Hepatocyte (in vitro differentiated cells): Measurements from ENCODE around the gene IGSF8.

Experiments used
- CTCF ChIP-seq: fragments of 200-600 bp; sonication (generic); IDR thresholded peaks from 2 replicates; pipeline ENCODE4 v1.5.1; 2016; ENCODE audit warnings: antibody characterized with exemption, mild to moderate bottlenecking; ENCODE audit not compliant: poor library complexity
- EZH2phosphoT487 ChIP-seq: fragments of 200-600 bp; sonication (generic); IDR thresholded peaks from one replicate; pipeline ENCODE4 v1.6.1; 2018; ENCODE audit warnings: antibody characterized with exemption, mild to moderate bottlenecking, low read depth, moderate library complexity; ENCODE audit not compliant: unreplicated experiment, severe bottlenecking

GRCh38 chr1:160049101-160049500, 49.3 kb downstream of the IGSF8 start:
- TF ChIP-seq CTCF (no peak), EZH2phosphoT487 (no peak)
